Activated CD4-positive, alpha-beta T cell treated with anti-CD3 and anti-CD28 coated beads, Interleukin-10, Interleukin-2, amounts not matched to agents 100 ng/mL and 50 ng/mL, durations not matched to agents 16 hours and 8 hours (primary cell): Measurements from ENCODE around the gene TET2.

Source experiments
- DNase-seq: peaks from one replicate; pipeline ENCODE4 v3.0.0-alpha.2; 2020

The TET2 gene

GRCh38 chr4:105146276-105147015, at the start of gene TET2:
Gene TET2, plus strand, starts transcription at chr4:105146876. Its CDS starts 87,067 bp downstream, at chr4:105233943.
- DNase-seq = peak; percentile 90

DNA sequence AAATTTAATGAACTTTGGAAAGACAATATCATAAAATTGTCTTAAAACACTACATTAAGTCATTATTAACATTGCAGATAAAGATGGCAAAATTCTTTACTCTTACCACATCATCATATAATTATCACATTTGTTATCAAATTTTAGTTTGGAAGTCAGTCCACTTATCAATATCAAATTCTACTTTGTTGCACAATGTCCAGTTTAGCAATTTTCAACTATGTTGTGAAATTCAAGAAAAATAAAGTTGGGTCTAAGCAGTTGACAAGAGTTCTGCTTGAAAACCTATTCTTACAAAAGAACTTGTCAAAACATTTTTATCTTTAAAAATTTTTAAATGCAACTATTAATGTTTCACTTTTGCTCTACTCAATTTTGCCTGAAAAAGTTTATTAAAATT, 44.7 kb upstream of the TET2 start:
- DNase-seq = no peak

DNA sequence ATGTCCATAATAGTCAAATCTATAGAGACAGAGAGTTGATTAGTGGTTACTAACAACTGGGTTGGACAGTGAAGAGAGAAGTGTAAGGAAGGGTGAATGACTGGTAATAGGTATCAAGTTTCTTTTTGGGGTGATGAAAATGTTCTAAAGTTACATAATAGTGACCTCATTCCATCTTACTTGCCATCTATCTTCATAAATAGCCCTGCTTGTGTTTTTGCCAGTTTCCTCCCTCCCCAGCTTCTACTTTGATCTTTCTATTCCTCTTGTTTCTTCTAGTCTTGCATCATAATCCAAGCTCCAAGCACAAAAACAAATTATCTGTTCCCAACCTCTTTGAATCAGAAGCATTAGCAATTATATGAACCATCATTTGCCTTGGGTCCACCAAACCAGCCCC, 40.2 kb upstream of the TET2 start:
- no peak for DNase-seq

DNA sequence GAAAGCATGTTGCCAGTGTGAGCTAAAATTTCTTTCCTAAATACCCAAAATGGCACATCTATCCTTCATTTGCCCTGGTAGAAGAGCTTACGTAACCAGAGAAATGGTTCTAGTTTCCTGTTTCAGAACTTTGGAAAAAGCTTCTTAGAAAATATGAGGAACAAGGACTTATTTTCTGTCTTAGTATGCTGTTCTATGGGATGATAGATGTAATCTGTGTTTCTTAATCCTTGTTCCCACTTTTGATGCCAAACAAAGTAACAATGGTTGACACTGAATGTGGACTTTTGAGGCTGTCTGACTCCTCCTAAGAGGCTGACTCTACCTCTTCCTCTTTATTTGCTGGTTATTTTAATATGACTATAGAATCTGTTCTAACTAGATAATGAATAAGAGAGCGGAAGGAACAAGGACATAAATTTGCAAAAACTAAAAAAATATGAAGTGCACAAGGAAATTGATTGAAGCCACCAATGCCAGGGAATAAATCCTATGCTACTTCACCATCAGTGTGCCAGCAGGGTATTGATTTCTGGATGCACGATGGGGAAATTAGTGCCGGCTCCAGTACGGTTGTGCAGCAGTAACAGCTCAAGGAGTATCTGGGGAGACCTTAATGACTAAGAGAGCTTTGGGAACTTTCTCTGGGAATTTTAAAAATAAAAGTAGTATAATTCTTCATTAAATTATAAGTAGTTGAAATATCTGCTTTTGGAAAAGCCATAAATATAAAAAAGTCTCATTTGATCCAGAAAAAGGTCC, 39.4 kb upstream of the TET2 start:
- DNase-seq = no peak

DNA sequence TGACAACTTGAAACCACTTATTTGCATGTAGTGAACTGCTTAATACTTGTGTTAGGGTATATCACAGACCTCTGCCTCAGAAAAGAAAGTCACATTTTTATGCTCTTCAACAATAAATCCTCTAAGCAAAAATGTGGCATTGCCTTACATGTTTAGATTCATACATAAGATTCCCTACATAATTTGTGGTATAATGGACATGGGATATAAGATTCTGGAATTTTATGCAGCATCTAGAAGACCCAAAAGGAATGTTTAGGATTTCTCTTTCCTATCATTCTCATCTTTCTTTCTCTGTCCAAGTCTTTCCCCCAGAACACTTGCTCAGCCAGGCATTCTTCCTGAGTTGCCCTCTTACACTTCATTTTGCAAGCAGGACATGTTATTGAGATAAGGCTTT, 37.7 kb upstream of the TET2 start:
- DNase-seq = no peak

GRCh38 chr4:105112274-105112673, 34.4 kb upstream of the TET2 start:
- no peak for DNase-seq

DNA sequence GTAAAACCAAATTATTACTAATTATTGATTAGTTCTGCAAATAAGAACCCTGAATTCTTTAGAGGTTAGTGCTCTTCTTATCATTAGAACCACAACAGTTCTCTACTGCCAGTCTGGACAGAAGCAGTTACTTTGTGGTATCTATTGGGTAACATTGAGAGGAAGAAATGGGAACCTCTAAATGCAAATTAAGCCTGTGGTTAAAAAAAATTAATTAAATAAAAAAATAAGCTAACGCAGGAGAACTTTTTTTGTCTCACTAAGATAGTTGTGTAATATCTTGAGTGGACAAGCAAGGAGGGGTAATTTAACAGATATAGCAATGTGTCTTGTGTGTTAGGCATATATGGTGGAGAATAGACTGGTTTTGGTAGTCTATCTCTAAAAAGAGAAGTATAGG, 32.9 kb upstream of the TET2 start:
- no peak for DNase-seq

GRCh38 chr4:105116616-105117319, 29.9 kb upstream of the TET2 start:
- no peak for DNase-seq

GRCh38 chr4:105119356-105119755, 27.3 kb upstream of the TET2 start:
- no peak for DNase-seq

DNA sequence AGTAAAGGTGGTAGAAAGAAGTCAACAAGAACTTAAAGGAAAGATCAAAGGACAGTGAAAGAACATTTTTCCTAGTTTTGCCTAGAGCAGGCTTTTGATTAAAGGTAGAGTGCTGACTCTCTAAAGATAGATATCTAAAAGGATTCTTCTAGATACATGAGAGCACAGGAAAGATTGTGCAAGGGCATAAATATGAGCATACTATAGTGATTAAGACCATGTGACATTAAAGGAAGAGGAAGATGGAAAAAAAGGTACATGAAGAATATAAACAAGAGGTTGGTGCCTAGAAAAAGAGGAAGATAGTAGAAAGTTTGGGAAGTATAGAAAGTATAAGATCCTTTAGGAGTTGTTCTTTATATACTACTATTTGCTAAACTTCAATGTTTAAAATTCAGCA, 26.1 kb upstream of the TET2 start:
- no peak for DNase-seq

DNA sequence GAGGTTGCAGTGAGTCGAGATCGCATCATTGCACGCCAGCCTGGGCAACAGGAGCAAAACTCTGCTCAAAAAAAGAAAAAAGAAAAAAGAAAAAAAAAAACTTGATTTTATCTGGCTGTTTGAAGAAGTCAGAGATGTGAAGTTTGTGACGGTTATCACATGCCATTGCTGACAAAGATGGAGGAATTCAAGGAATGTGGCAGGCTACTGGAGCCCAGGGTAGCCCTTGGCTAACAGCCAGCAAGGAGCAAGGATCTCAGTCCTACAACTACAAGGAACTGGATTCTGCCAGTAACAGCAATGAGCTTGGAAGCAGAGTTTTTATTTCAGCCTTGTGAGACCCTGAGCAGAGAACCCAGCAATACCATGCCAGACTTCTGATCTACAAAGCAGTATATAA, 24.3 kb upstream of the TET2 start:
- DNase-seq = no peak

GRCh38 chr4:105126311-105127169, 20.1 kb upstream of the TET2 start:
- DNase-seq = no peak

DNA sequence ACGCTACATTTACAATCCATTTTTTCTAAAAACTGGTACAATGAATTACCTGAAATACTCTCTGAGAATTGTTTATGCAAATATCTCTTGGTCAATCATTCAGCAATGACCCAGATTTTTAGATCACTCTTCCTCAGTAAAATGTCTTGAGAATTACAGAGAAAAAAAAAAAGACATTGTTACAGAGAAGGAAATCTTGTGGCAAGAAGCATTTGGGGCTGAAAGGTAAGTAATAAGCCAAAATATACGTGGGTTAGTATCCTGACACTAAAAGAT, 19.6 kb upstream of the TET2 start:
- no peak for DNase-seq

GRCh38 chr4:105128208-105128607, 18.5 kb upstream of the TET2 start:
- no peak for DNase-seq

- no peak for DNase-seq
Measured at GRCh38 chr4:105129286-105130040, 17.2 kb upstream of the TET2 start.

DNA sequence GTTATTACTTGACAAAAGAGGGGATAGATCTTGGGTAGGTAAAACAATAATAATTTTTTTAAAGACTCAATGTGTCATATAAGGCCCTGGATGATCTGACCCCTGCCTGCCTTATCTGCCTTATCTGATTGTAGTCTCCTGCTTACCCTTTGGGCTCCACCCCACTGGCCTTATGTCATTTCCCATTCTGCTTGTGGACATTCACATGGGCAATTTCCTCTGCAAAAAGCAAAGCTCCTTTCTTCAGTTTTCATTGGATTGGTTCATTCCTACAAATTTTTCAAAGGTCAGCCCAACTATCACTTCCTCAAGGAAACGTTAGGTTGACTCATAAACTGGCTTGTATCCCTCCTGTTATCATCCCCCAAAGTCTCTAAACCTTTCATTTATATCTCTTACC, 15.7 kb upstream of the TET2 start:
- DNase-seq = no peak

- no peak for DNase-seq
Measured at GRCh38 chr4:105133976-105134375, 12.7 kb upstream of the TET2 start.

GRCh38 chr4:105135785-105136184, 10.9 kb upstream of the TET2 start:
- DNase-seq = no peak

- DNase-seq = peak; percentile 53
Measured at GRCh38 chr4:105137121-105137875, 9.4 kb upstream of the TET2 start.

- DNase-seq = no peak
Measured at GRCh38 chr4:105139646-105140045, 7.0 kb upstream of the TET2 start.

DNA sequence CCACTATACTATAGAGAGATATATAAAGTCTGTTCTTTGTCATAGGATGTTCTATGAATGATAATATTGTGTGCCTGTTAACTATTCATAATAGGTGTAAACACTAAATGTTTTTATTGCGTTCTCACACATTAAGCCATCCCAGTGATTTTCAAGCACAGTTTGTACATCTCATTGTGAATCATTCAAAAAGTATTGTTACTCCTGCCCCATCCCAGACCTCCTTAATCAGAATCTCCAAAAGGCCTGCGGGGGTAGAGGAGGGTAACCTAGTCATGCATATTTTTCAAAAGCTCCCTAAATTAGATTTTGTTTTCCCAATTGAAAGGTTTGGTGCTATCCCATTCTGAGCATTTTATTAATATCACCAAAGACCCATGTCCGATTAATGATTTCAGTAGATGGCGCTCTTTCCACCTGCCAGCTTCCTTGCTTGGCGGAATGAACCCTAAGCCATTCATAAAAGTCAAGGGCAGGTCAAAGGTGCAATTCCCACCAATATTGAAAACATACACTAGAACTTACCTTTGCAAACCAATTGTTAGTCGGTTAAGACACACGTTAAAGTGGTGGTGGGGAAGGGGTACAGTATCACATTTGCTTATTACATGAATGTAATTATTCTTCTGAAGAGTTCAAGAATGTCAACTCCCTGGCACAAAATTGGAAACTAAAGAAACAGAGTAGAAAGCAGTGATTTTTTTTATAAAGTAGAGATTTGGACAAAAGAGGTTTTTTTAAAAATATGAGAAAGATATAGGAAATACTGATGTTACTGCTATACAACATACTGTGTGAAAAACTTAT, 5.8 kb upstream of the TET2 start:
- DNase-seq = peak; percentile 66
